Measurements from ENCODE around the gene CASS4. TPM values are rescaled to one million over a fixed set of nuclear protein-coding genes. Genes with fewer than 3 reads are reported as not detected.
"Not testable (repeated sequence)": the region's sequence is repeated elsewhere in the genome, so short reads cannot be mapped to it uniquely, and the experiment has no call there.

The CASS4 gene
- total RNA-seq, 4 donors from 2014 or later = 1.1 to 1.4 (median 1.1) TPM; not detected in 1

DNA sequence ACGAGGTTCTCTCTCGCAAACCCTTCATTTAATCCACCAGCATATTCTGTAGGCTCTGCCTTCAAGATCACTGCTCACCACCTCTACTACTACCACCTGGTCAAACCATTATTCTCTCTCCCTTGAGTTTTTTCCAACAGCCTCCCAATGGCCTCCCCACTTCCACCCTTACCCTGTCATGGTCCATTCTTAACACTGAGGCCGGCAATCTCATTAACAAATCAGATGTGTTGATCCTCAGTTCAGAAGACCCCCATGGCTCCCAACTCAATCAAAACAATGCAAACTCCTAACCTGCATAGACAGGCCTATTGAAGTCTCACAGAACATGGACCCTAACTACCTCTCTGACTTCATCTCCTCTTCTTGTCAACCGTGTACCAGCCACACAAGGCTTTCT is 22.3 kb upstream of the CASS4 start:
- in situ Hi-C loops (cut with MboI; ENCODE audit: low pct_ligation_motif_present in 1 of 4, low pct_unique_long_range_greater_than_20kb in 1 of 4, low sequenced_read_pairs in 3 of 4) = no loop called here
- Histone ChIP-seq H3K27me3 (no peaks in the 10 kb centered on the region), H3K4me1 (peaks cover 7 to 30% (median 28%) of the 10 kb centered on the region in 4 donors), H3K9me3 (no peaks in the 10 kb centered on the region), H3K27ac (no peak overlapping the region), H3K36me3 (peaks cover 0 to 9% (median 3%) of the 10 kb centered on the region in 4 donors), H3K4me3 (no peak overlapping the region)
- 94 to 95% methylated on average over 2 to 4 of the region's 4 CpGs for WGBS, 2 donors (ENCODE audit: low coverage in 1 of 2)
- no peak for DNase-seq
- TF ChIP-seq EP300 (IDR thresholded peaks at IDR 0.05; ENCODE audit: low read depth) = no peak
- TF ChIP-seq POLR2A (IDR thresholded peaks at IDR 0.05) = no peak
- TF ChIP-seq, protein P1, sequence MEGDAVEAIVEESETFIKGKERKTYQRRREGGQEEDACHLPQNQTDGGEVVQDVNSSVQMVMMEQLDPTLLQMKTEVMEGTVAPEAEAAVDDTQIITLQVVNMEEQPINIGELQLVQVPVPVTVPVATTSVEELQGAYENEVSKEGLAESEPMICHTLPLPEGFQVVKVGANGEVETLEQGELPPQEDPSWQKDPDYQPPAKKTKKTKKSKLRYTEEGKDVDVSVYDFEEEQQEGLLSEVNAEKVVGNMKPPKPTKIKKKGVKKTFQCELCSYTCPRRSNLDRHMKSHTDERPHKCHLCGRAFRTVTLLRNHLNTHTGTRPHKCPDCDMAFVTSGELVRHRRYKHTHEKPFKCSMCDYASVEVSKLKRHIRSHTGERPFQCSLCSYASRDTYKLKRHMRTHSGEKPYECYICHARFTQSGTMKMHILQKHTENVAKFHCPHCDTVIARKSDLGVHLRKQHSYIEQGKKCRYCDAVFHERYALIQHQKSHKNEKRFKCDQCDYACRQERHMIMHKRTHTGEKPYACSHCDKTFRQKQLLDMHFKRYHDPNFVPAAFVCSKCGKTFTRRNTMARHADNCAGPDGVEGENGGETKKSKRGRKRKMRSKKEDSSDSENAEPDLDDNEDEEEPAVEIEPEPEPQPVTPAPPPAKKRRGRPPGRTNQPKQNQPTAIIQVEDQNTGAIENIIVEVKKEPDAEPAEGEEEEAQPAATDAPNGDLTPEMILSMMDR (IDR thresholded peaks at IDR 0.05) = no peak
- no peak for TF ChIP-seq POLR2AphosphoS5 (IDR thresholded peaks at IDR 0.05)
- intact Hi-C loops (cut with DNase I; ENCODE audit: low total_unique reads) = no loop called here

DNA sequence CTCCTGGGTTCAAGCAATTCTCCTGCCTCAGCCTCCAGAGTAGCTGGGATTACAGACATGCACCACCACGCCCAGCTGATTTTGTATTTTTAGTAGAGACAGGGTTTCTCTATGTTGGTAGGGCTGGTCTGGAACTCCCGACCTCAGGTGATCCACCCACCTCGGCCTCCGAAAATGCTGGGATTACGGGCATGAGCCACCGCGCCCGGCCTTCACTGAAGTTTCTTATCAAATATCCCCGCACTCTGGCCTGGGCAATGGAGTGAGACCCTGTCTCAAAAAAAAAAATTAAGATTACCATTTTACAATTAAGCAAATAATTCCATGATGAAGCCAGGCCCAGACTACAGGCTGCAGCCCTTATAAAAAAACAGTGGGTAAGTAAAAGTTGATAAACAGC is 21.7 kb upstream of the CASS4 start:
- H3K4me3 ChIP-seq; DNase-seq; H3K9me3 ChIP-seq; H3K27me3 ChIP-seq; in situ Hi-C loops (cut with MboI; ENCODE audit: low pct_ligation_motif_present in 1 of 4, low pct_unique_long_range_greater_than_20kb in 1 of 4, low sequenced_read_pairs in 3 of 4); intact Hi-C loops (cut with DNase I; ENCODE audit: low total_unique reads): not testable (repeated sequence)
- 97 to 100% methylated on average over 4 to 9 of the region's 9 CpGs for WGBS, 2 donors (ENCODE audit: low coverage in 1 of 2)
- Histone ChIP-seq H3K27ac (peak overlapping the region in 1 of 4 donors; percentile 93), H3K4me1 (peaks cover 7 to 32% (median 28%) of the 10 kb centered on the region in 4 donors), H3K36me3 (peaks cover 0 to 10% (median 0%) of the 10 kb centered on the region in 4 donors)

DNA sequence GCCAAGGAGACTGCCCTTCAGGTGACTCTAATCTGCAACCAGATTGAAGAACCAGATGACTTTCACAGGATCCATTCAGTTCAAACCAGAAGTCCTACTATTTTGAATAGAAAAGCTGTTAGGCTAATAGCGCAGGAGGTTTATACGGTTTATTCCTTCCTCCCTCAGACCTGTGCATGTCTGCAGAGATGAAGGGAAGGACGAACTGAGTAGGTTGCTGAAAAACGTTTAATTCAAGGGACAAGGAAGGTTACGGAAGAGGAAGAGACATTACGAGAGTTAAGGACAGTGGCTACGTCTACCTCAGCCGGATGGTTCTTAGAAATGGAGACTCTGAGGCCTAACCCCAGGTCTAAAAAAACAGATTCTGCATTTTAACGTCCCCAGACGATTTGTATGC is 21.0 kb upstream of the CASS4 start:
- WGBS, 2 donors (ENCODE audit: low coverage in 1 of 2) = 17 to 22% methylated on average over 4 to 10 of the region's 10 CpGs
- peaks cover 0 to 12% (median 2%) of the 10 kb centered on the region in 4 donors for H3K36me3 ChIP-seq
- peaks cover 7 to 32% (median 28%) of the 10 kb centered on the region in 4 donors for H3K4me1 ChIP-seq
- DNase-seq = no peak
- in situ Hi-C loops (cut with MboI; ENCODE audit: low pct_ligation_motif_present in 1 of 4, low pct_unique_long_range_greater_than_20kb in 1 of 4, low sequenced_read_pairs in 3 of 4) (no loop called here), intact Hi-C loops (cut with DNase I; ENCODE audit: low total_unique reads) (no loop called here)
- H3K27me3 ChIP-seq = no peaks in the 10 kb centered on the region
- H3K27ac ChIP-seq = peak overlapping the region; percentile 88 to 93 (median 90)
- no peak for TF ChIP-seq POLR2A (IDR thresholded peaks at IDR 0.05)
- TF ChIP-seq, protein P1 (IDR thresholded peaks at IDR 0.05) = no peak
- TF ChIP-seq POLR2AphosphoS5 (IDR thresholded peaks at IDR 0.05) = no peak
- TF ChIP-seq EP300 (IDR thresholded peaks at IDR 0.05; ENCODE audit: low read depth) = no peak
- H3K4me3 ChIP-seq = peak overlapping the region in 3 of 4 donors; percentile 64 to 94 (median 69)
- no peaks in the 10 kb centered on the region for H3K9me3 ChIP-seq

DNA sequence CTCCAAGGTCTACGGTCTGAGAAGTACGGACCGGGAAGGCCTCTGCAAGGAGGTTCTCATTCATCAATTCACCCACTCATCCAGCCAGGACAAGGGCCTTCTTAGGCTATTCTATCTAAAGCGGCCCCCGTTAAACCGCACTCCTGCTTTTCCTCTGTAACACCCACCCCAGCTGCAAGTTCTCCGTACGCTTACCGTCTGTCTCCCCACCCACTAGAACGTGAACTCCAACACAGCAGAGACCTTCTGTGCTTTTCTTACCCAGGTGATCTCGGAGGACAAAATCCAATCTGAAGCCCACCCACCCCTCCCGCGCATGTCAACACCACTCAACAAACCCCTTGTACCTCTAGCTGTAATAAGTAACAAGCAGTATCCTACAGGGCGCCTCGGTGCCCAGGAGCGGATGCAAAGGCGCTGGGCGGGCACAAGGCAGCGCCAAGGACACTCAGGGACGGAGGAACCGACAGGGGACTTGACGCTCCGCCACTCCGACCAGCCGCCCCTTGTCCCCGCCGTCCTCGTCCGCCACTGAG is 20.4 kb upstream of the CASS4 start:
- intact Hi-C loops (cut with DNase I; ENCODE audit: low total_unique reads) = no loop called here
- Histone ChIP-seq H3K4me3 (peak overlapping the region; percentile 59 to 94 (median 66)), H3K4me1 (peaks cover 7 to 32% (median 28%) of the 10 kb centered on the region in 4 donors), H3K27me3 (no peaks in the 10 kb centered on the region), H3K27ac (peak overlapping the region; percentile 88 to 93 (median 90)), H3K36me3 (peaks cover 0 to 14% (median 3%) of the 10 kb centered on the region in 4 donors), H3K9me3 (no peaks in the 10 kb centered on the region)
- TF ChIP-seq POLR2A (IDR thresholded peaks at IDR 0.05) (no peak), POLR2AphosphoS5 (IDR thresholded peaks at IDR 0.05) (no peak), EP300 (IDR thresholded peaks at IDR 0.05; ENCODE audit: low read depth) (no peak)
- TF ChIP-seq, protein P1 (IDR thresholded peaks at IDR 0.05) = no peak
- DNase-seq = no peak
- in situ Hi-C loops (cut with MboI; ENCODE audit: low pct_ligation_motif_present in 1 of 4, low pct_unique_long_range_greater_than_20kb in 1 of 4, low sequenced_read_pairs in 3 of 4) = no loop called here
- 1% methylated on average over 22 of the region's 29 CpGs; no CpG with 5 or more reads in 1 of the 2 donors for whole genome bisulfite sequencing, 2 donors (ENCODE audit: low coverage in 1 of 2)

Measured in transverse colon (tissue), 4 donors.